Endothelial cell of umbilical vein (primary cell): ENCODE data around the gene ARL8B. TPM values are rescaled to one million over a fixed set of nuclear protein-coding genes. Genes with fewer than 3 reads are reported as not detected.

ENCODE experiments used
- BruUV-seq: library from RNA; stranded (reverse); fragments of 400-500 nt; replicated peaks from 2 replicates; lab custom pipeline; 2021; lab: Mats Ljungman, UMichigan
- CTCF ChIA-PET: fragments of 300-600, 350-600 bp; sonication (Branson Sonifier 250); formaldehyde crosslinking; loops from one replicate; lab custom pipeline; 2021; ENCODE audit warnings: antibody characterized with exemption, inconsistent platforms; lab: Charles Lee
- POLR2A ChIA-PET: fragments of 300-600, 350-600 bp; sonication (Branson Sonifier 250); formaldehyde crosslinking; loops from one replicate; lab custom pipeline; 2021; ENCODE audit warnings: antibody characterized with exemption, inconsistent platforms; lab: Charles Lee
- DNase-seq: peaks from one replicate; pipeline ENCODE4 v3.0.0-alpha.2; 2011; ENCODE audit warnings: low read depth, low spot score
- FAIRE-seq: peaks from 2 replicates; lab custom pipeline; 2011; peaks lifted over from hg19 to GRCh38; lab: Jason Lieb, UNC
- H2AFZ ChIP-seq: 2 replicates; pipeline ENCODE4 v1.6.0; 2012; ENCODE audit warnings: low read depth, low read length, control low read depth, inconsistent platforms
- H3K27ac ChIP-seq: 2 replicates; pipeline ENCODE4 v1.5.1; 2011; ENCODE audit warnings: low read depth, mild to moderate bottlenecking, control low read depth, low read length, moderate library complexity; ENCODE audit not compliant: insufficient read depth
- H3K27me3 ChIP-seq, 2 experiments: 2 replicates each; pipeline versions ENCODE4 v1.6.0 to v1.6.1; 2011; ENCODE audit warnings: low read length in 2 of 2, mixed read lengths in 1 of 2; ENCODE audit not compliant: control insufficient read depth in 2 of 2, insufficient read depth in 2 of 2
- H3K36me3 ChIP-seq, 2 experiments: 2 replicates in 1 of 2; 3 replicates in 1 of 2; pipeline ENCODE4 v1.5.1; 2011; ENCODE audit warnings: low read length in 2 of 2, mild to moderate bottlenecking in 1 of 2, moderate library complexity in 1 of 2; ENCODE audit not compliant: control insufficient read depth in 2 of 2, insufficient read depth in 2 of 2; ENCODE audit errors: extremely low read depth in 1 of 2
- H3K4me1 ChIP-seq: 3 replicates; pipeline ENCODE4 v1.5.1; 2011; ENCODE audit warnings: mild to moderate bottlenecking, low read length; ENCODE audit not compliant: control insufficient read depth, insufficient read depth; ENCODE audit errors: extremely low read depth
- H3K4me2 ChIP-seq: 2 replicates; pipeline ENCODE4 v1.6.1; 2011; ENCODE audit warnings: low read length, control low read depth, mixed read lengths; ENCODE audit not compliant: insufficient read depth
- H3K4me3 ChIP-seq, 3 experiments: fragments of 200-600 bp in 1 of 3; sonication (generic), shearing (Covaris generic) in 1 of 3; replicated peaks in 1 of 3; 2 replicates each; pipeline ENCODE4 v1.5.1; 2011 to 2016; ENCODE audit warnings: control low read depth in 3 of 3, low read length in 3 of 3, mild to moderate bottlenecking in 2 of 3, inconsistent platforms in 1 of 3, low read depth in 1 of 3, moderate library complexity in 1 of 3; ENCODE audit not compliant: insufficient read depth in 1 of 3
- H3K79me2 ChIP-seq: 2 replicates; pipeline ENCODE4 v1.6.0; 2012; ENCODE audit warnings: low read length, inconsistent platforms; ENCODE audit not compliant: control insufficient read depth, insufficient read depth
- H3K9ac ChIP-seq: replicated peaks from 2 replicates; pipeline ENCODE3; 2011; ENCODE audit warnings: low read length, control low read depth; ENCODE audit not compliant: insufficient read depth; ENCODE audit errors: extremely low read depth
- H3K9me1 ChIP-seq: replicated peaks from 3 replicates; pipeline ENCODE4 v1.6.0; 2011; ENCODE audit warnings: mild to moderate bottlenecking, low read length; ENCODE audit not compliant: control insufficient read depth, insufficient read depth; ENCODE audit errors: extremely low read depth
- H3K9me3 ChIP-seq: replicated peaks from 2 replicates; pipeline ENCODE4 v1.5.1; 2012; ENCODE audit warnings: low read length, inconsistent platforms; ENCODE audit not compliant: control insufficient read depth, insufficient read depth
- H4K20me1 ChIP-seq: replicated peaks from 2 replicates; pipeline ENCODE3; 2011; ENCODE audit warnings: mild to moderate bottlenecking, low read length; ENCODE audit not compliant: control insufficient read depth, insufficient read depth; ENCODE audit errors: extremely low read depth
- CTCF ChIP-seq, 2 donors: IDR thresholded peaks; 1 replicate in 1 of 2; 2 replicates in 1 of 2; pipeline ENCODE4 v1.5.1; 2011; ENCODE audit warnings: low read length in 2 of 2, mild to moderate bottlenecking in 2 of 2, moderate library complexity in 2 of 2, control low read depth in 1 of 2, inconsistent platforms in 1 of 2, low read depth in 1 of 2; ENCODE audit not compliant: insufficient read depth in 1 of 2; ENCODE audit errors: extremely low read depth in 1 of 2
- EZH2 ChIP-seq: IDR thresholded peaks from 2 replicates; pipeline ENCODE4 v1.6.1; 2012; ENCODE audit warnings: borderline replicate concordance, low read depth, mild to moderate bottlenecking, moderate library complexity, low read length, inconsistent platforms; ENCODE audit not compliant: severe bottlenecking
- FOS ChIP-seq: IDR thresholded peaks from 2 replicates; pipeline ENCODE4 v1.6.1; 2011; ENCODE audit warnings: mild to moderate bottlenecking, low read length, moderate library complexity, borderline replicate concordance; ENCODE audit not compliant: insufficient read depth
- GATA2 ChIP-seq: IDR thresholded peaks from 2 replicates; pipeline ENCODE4 v1.7.0; 2011; ENCODE audit warnings: low read depth, mild to moderate bottlenecking, moderate library complexity, mixed read lengths, low read length; ENCODE audit not compliant: insufficient read length, insufficient read depth
- JUN ChIP-seq: IDR thresholded peaks from 2 replicates; pipeline ENCODE4 v1.6.1; 2011; ENCODE audit warnings: borderline replicate concordance, low read depth; ENCODE audit not compliant: insufficient read length, insufficient read depth
- MAX ChIP-seq: IDR thresholded peaks from 2 replicates; pipeline ENCODE4 v1.6.1; 2011; ENCODE audit not compliant: insufficient read depth, insufficient read length
- MYC ChIP-seq: IDR thresholded peaks from one replicate; pipeline ENCODE4 v1.6.1; 2011; ENCODE audit warnings: mild to moderate bottlenecking, low read depth, low read length
- POLR2A ChIP-seq: IDR thresholded peaks from 2 replicates; pipeline ENCODE4 v1.6.1; 2012; ENCODE audit warnings: low read depth, mild to moderate bottlenecking, control low read depth, low read length
- POLR2AphosphoS5 ChIP-seq: IDR thresholded peaks from 2 replicates; pipeline ENCODE4 v1.6.1; 2012; ENCODE audit warnings: low read depth, mild to moderate bottlenecking, control low read depth, low read length, moderate library complexity; ENCODE audit not compliant: insufficient read depth
- dilution Hi-C: fragments of 300-500 bp; cut with MboI; formaldehyde crosslinking; loops from one replicate; pipeline ENCODE4 v1.15.0; 2019; ENCODE audit warnings: low sequenced_read_pairs; ENCODE audit not compliant: extremely low pct_ligation_motif_present
- intact Hi-C: fragments of 100-400 bp; cut with micrococcal nuclease; formaldehyde crosslinking; loops from one replicate; pipeline ENCODE4 v1.10.0; 2022
- polyA plus RNA-seq, 4 experiments: library from polyadenylated mRNA; depleted of rRNA in 3 of 4; stranded (reverse) in 3 of 4; unstranded in 1 of 4; fragments of >200 nt; gene quantifications; 2 replicates each; pipeline versions ENCODE4 v1.2.1 to v1.2.3, GENCODE V29; 2011 to 2012; ENCODE audit warnings: missing spikeins in 1 of 4
- total RNA-seq: library from RNA; stranded (reverse); gene quantifications from 2 replicates; pipeline ENCODE4 v1.2.3, GENCODE V29; 2021

The ARL8B gene
- total and polyA plus RNA-seq, 2 donors (not counting 3 experiments of a cell fraction or from before 2014, with no cell fraction given) = 32.1 to 58.2 TPM

GRCh38 chr3:5218815-5219214 lies 96.7 kb downstream of the ARL8B start:
- no peak overlapping the region for H3K4me2 ChIP-seq
- H3K27me3 ChIP-seq = no peaks in the 10 kb centered on the region
- H3K27ac ChIP-seq = no peak overlapping the region
- H3K9ac ChIP-seq = no peak overlapping the region
- ChIA-PET POLR2A (no interaction called here), CTCF (no interaction called here)
- H3K4me3 ChIP-seq = no peak overlapping the region
- H3K4me1 ChIP-seq = no peaks in the 10 kb centered on the region
- peaks cover 9 to 21% of the 10 kb centered on the region in 2 experiments for H3K36me3 ChIP-seq
- no peak overlapping the region for H2AFZ ChIP-seq
- intact Hi-C loops = no loop called here
- H3K9me3 ChIP-seq = no peaks in the 10 kb centered on the region
- H3K9me1 ChIP-seq = no peaks in the 10 kb centered on the region
- no TSS peak for BruUV-seq
- H4K20me1 ChIP-seq = peaks cover 2% of the 10 kb centered on the region
- FAIRE-seq (no peak), DNase-seq (no peak)
- no peaks in the 10 kb centered on the region for H3K79me2 ChIP-seq
- dilution Hi-C loops = no loop called here
- no peak for TF ChIP-seq MAX
- no peak for TF ChIP-seq FOS
- TF ChIP-seq EZH2 = no peak
- TF ChIP-seq POLR2AphosphoS5 = no peak
- no peak for TF ChIP-seq JUN
- TF ChIP-seq POLR2A = no peak
- no peak for TF ChIP-seq MYC
- no peak for TF ChIP-seq GATA2
- no peak for TF ChIP-seq CTCF (IDR thresholded peaks at IDR 0.05; ENCODE audit: extremely low read depth in 1 of 2, insufficient read depth in 1 of 2, low read depth in 1 of 2, low read length in 2 of 2)
